GM23338 (cell line): Measurements from ENCODE around the gene RNF213. TPM values are rescaled to one million over a fixed set of nuclear protein-coding genes. Genes with fewer than 3 reads are reported as not detected.

Experiments
- ATAC-seq: fragments of 200-7000 bp; cut with Tn5 transposase; 3 replicates; pipeline ENCODE4 v1.9.1; 2020
- DNase-seq: peaks from one replicate; pipeline ENCODE4 v3.0.0-alpha.2; 2015; ENCODE audit warnings: low spot score
- H2AFZ ChIP-seq: fragments of 200-600 bp; sonication (generic); 2 replicates; pipeline ENCODE4 v1.8.0; 2016; ENCODE audit warnings: antibody characterized with exemption, mild to moderate bottlenecking, moderate library complexity
- H3F3A ChIP-seq: fragments of 200-600 bp; sonication (generic); replicated peaks from 2 replicates; pipeline ENCODE4 v1.8.0; 2017; ENCODE audit warnings: antibody characterized with exemption, mixed run types, low read depth
- H3K27ac ChIP-seq: fragments of 200-600 bp; sonication (generic); 2 replicates; pipeline ENCODE4 v1.6.1; 2016; ENCODE audit warnings: low read depth
- H3K27me3 ChIP-seq: fragments of 200-600 bp; sonication (generic); 2 replicates; pipeline ENCODE4 v1.8.0; 2016; ENCODE audit warnings: mild to moderate bottlenecking, mixed run types, moderate library complexity; ENCODE audit not compliant: insufficient read depth
- H3K36me3 ChIP-seq: fragments of 200-600 bp; sonication (generic); 2 replicates; pipeline ENCODE4 v1.8.0; 2016; ENCODE audit warnings: mild to moderate bottlenecking; ENCODE audit not compliant: insufficient read depth
- H3K4me1 ChIP-seq: fragments of 200-600 bp; sonication (generic); 2 replicates; pipeline ENCODE4 v1.8.0; 2016; ENCODE audit warnings: mild to moderate bottlenecking, moderate library complexity; ENCODE audit not compliant: insufficient read depth
- H3K4me2 ChIP-seq: fragments of 200-600 bp; sonication (generic); 2 replicates; pipeline ENCODE4 v1.7.1; 2017; ENCODE audit warnings: mixed run types
- H3K4me3 ChIP-seq: fragments of 200-600 bp; sonication (generic); 2 replicates; pipeline ENCODE4 v1.6.1; 2016; ENCODE audit warnings: mixed run types
- H3K79me2 ChIP-seq: fragments of 200-600 bp; sonication (generic); replicated peaks from 2 replicates; pipeline ENCODE4 v1.8.0; 2017; ENCODE audit warnings: mild to moderate bottlenecking; ENCODE audit not compliant: insufficient read depth
- H3K9me2 ChIP-seq: fragments of 200-600 bp; sonication (generic); 2 replicates; pipeline ENCODE4 v1.8.0; 2017; ENCODE audit not compliant: insufficient read depth
- H4K20me1 ChIP-seq: fragments of 200-600 bp; sonication (generic); replicated peaks from 2 replicates; pipeline ENCODE4 v1.8.0; 2017; ENCODE audit warnings: mild to moderate bottlenecking; ENCODE audit not compliant: insufficient read depth
- H3K27ac Mint-ChIP-seq: 2 replicates; pipeline ENCODE4 v1.8.0; 2020; ENCODE audit warnings: inconsistent platforms, mild to moderate bottlenecking, moderate library complexity, mixed read lengths
- H3K27me3 Mint-ChIP-seq: 3 replicates; pipeline ENCODE4 v1.8.0; 2022; ENCODE audit warnings: low read depth, mild to moderate bottlenecking, moderate library complexity, mixed read lengths, inconsistent platforms; ENCODE audit not compliant: insufficient read depth, poor library complexity
- H3K36me3 Mint-ChIP-seq: 3 replicates; pipeline ENCODE4 v1.8.0; 2021; ENCODE audit warnings: low read depth, mild to moderate bottlenecking, inconsistent platforms, moderate library complexity, mixed read lengths
- H3K4me1 Mint-ChIP-seq: 3 replicates; pipeline ENCODE4 v1.8.0; 2020; ENCODE audit warnings: mild to moderate bottlenecking, inconsistent platforms, mixed read lengths
- H3K4me3 Mint-ChIP-seq: 3 replicates; pipeline ENCODE4 v1.8.0; 2021; ENCODE audit warnings: moderate library complexity, mild to moderate bottlenecking, inconsistent platforms, mixed read lengths
- H3K9me3 Mint-ChIP-seq: 3 replicates; pipeline ENCODE4 v1.8.0; 2020; ENCODE audit warnings: moderate library complexity, mild to moderate bottlenecking, inconsistent platforms, mixed read lengths
- CREB1 ChIP-seq: fragments of 250-450 bp; sonication (Bioruptor Pico); IDR thresholded peaks from 2 replicates; pipeline ENCODE4 v1.5.0; 2020; ENCODE audit warnings: low read depth, mild to moderate bottlenecking, moderate library complexity
- EZH2 ChIP-seq: fragments of 200-600 bp; sonication (generic); IDR thresholded peaks from one replicate; pipeline ENCODE4 v1.8.0; 2017; ENCODE audit warnings: antibody characterized with exemption, mild to moderate bottlenecking, low read depth; ENCODE audit not compliant: unreplicated experiment
- EZH2phosphoT487 ChIP-seq: fragments of 200-600 bp; sonication (generic); IDR thresholded peaks from one replicate; pipeline ENCODE4 v1.8.1; 2018; ENCODE audit warnings: antibody characterized with exemption; ENCODE audit not compliant: unreplicated experiment
- ZNF114 ChIP-seq: fragments of 250-450 bp; sonication (Bioruptor Pico); IDR thresholded peaks from 2 replicates; pipeline ENCODE4 v1.5.0; 2020; ENCODE audit warnings: mild to moderate bottlenecking, moderate library complexity
- polyA plus RNA-seq: library from polyadenylated mRNA; unstranded; fragments of >200 nt; fragmentation: Nextera tagmentation; extraction: Ambion mirVana; gene quantifications from 2 replicates; pipeline ENCODE4 v1.2.1, GENCODE V29; 2016
- total RNA-seq: library from RNA; depleted of rRNA; stranded (reverse); fragments of >200 nt; shearing (Covaris generic); gene quantifications from 2 replicates; pipeline ENCODE4 v1.2.3, GENCODE V29; 2014
- TF ChIP-seq, protein P1 (sequence below): fragments of 250-450 bp; sonication (Bioruptor Pico); IDR thresholded peaks from 2 replicates; pipeline ENCODE4 v1.5.0; 2020; ENCODE audit warnings: mild to moderate bottlenecking, moderate library complexity

Gene RNF213
- total and polyA plus RNA-seq, 2 experiments from 2014 or later, result 21.2 to 67.2 TPM

DNA sequence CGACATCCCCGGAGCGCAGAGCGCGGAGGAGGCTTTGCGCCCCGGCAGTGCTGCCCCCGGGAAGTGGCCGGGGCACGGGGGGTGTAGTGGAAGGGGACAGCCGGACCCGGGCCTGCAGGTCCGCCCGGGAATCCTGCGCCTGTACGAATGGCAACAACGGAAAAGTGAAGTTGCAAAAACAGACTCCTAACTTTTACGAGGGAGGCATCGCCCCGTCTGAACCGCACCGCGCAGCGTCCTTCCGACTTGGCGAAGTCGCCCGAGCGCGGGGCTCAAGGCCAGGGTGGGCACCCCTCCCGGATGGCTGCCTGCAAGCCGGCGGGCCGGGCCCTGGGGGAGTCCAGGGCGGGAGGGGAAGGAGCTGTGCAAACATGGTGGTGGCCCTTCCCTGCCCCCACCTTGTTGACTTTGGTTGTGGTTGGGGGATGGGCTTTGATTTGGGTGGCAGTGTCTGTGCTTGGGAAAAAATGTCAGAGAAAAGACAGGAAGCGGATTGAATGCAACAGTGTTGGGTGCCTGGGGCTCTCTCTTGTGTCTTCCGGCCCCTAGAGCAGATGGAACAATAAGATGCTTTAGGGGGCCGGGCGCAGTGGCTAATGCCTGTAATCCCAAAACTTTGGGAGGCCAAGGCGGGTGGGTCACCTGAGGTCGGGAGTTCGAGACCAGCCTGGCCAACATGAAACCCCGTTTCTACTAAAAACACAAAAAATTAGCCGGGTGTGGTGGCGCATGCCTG, 675 bp downstream of the RNF213 start (continued):
- TF ChIP-seq, protein P1, sequence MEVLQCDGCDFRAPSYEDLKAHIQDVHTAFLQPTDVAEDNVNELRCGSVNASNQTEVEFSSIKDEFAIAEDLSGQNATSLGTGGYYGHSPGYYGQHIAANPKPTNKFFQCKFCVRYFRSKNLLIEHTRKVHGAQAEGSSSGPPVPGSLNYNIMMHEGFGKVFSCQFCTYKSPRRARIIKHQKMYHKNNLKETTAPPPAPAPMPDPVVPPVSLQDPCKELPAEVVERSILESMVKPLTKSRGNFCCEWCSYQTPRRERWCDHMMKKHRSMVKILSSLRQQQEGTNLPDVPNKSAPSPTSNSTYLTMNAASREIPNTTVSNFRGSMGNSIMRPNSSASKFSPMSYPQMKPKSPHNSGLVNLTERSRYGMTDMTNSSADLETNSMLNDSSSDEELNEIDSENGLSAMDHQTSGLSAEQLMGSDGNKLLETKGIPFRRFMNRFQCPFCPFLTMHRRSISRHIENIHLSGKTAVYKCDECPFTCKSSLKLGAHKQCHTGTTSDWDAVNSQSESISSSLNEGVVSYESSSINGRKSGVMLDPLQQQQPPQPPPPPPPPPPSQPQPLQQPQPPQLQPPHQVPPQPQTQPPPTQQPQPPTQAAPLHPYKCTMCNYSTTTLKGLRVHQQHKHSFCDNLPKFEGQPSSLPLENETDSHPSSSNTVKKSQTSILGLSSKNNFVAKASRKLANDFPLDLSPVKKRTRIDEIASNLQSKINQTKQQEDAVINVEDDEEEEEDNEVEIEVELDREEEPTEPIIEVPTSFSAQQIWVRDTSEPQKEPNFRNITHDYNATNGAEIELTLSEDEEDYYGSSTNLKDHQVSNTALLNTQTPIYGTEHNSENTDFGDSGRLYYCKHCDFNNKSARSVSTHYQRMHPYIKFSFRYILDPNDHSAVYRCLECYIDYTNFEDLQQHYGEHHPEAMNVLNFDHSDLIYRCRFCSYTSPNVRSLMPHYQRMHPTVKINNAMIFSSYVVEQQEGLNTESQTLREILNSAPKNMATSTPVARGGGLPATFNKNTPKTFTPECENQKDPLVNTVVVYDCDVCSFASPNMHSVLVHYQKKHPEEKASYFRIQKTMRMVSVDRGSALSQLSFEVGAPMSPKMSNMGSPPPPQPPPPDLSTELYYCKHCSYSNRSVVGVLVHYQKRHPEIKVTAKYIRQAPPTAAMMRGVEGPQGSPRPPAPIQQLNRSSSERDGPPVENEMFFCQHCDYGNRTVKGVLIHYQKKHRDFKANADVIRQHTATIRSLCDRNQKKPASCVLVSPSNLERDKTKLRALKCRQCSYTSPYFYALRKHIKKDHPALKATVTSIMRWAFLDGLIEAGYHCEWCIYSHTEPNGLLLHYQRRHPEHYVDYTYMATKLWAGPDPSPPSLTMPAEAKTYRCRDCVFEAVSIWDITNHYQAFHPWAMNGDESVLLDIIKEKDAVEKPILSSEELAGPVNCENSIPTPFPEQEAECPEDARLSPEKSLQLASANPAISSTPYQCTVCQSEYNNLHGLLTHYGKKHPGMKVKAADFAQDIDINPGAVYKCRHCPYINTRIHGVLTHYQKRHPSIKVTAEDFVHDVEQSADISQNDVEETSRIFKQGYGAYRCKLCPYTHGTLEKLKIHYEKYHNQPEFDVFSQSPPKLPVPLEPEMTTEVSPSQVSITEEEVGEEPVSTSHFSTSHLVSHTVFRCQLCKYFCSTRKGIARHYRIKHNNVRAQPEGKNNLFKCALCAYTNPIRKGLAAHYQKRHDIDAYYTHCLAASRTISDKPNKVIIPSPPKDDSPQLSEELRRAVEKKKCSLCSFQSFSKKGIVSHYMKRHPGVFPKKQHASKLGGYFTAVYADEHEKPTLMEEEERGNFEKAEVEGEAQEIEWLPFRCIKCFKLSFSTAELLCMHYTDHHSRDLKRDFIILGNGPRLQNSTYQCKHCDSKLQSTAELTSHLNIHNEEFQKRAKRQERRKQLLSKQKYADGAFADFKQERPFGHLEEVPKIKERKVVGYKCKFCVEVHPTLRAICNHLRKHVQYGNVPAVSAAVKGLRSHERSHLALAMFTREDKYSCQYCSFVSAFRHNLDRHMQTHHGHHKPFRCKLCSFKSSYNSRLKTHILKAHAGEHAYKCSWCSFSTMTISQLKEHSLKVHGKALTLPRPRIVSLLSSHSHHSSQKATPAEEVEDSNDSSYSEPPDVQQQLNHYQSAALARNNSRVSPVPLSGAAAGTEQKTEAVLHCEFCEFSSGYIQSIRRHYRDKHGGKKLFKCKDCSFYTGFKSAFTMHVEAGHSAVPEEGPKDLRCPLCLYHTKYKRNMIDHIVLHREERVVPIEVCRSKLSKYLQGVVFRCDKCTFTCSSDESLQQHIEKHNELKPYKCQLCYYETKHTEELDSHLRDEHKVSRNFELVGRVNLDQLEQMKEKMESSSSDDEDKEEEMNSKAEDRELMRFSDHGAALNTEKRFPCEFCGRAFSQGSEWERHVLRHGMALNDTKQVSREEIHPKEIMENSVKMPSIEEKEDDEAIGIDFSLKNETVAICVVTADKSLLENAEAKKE (CRISPR knock-in tag), result no peak

DNA sequence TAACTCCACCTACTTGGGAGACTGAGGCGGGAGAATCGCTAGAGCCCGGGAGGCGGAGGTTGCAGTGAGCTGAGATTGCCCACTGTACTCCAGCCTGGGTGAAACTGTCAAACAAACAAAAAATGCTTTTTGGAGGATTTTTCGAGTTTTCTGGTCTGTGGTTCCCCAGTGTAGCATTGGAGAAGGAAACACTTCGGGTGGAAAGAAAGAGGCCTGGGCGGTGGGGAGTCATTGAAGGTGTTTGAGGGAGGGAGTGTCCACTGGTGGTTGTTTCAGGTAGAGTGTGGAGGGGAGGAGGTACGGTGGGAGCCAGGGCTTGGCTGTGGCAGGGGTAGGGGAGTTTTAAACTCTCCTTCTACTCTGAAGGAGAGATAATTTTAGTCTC, 1.2 kb downstream of the RNF213 start:
- no peaks in the 10 kb centered on the region for H3K9me2 ChIP-seq
- H4K20me1 ChIP-seq, result no peaks in the 10 kb centered on the region
- H3K27ac ChIP-seq, result peak overlapping the region; percentile 99
- 0 out of 2 replicates have a peak, but pooled peaks cover 3% of the 10 kb centered on the region for H3K79me2 ChIP-seq
- no peaks in the 10 kb centered on the region for H3K27me3 ChIP-seq
- Mint-ChIP-seq H3K27me3 (peaks cover 30% of the 10 kb centered on the region), H3K4me1 (peaks cover 52% of the 10 kb centered on the region), H3K9me3 (no peaks in the 10 kb centered on the region; the same call in 2 of the 3 replicates), H3K36me3 (peaks cover 23% of the 10 kb centered on the region), H3K27ac (peak overlapping the region; percentile 98), H3K4me3 (peak overlapping the region; percentile 79)
- DNase-seq (no peak), ATAC-seq (no peak)
- peak overlapping the region; percentile 92 for H3K4me3 ChIP-seq
- peaks cover 31% of the 10 kb centered on the region for H3F3A ChIP-seq
- peaks cover 38% of the 10 kb centered on the region for H3K4me1 ChIP-seq
- peak overlapping the region; percentile 95 for H3K4me2 ChIP-seq
- no peaks in the 10 kb centered on the region for H3K36me3 ChIP-seq
- H2AFZ ChIP-seq, result no peak overlapping the region
- TF ChIP-seq, protein P1 (CRISPR knock-in tag), result no peak
- TF ChIP-seq CREB1 (CRISPR knock-in tag) (no peak), ZNF114 (0 out of 2 replicates have a peak, but pooled peaks have one; percentile 72), EZH2phosphoT487 (no peak), EZH2 (no peak)
